Loucy (cell line): Measurements from ENCODE around the gene KLK15.

ENCODE experiments used
- H2AFZ ChIP-seq: fragments of 200-600 bp; sonication (generic); 2 replicates; pipeline ENCODE4 v1.6.0; 2016; ENCODE audit warnings: antibody characterized with exemption, mild to moderate bottlenecking, low read length, moderate library complexity
- H3F3A ChIP-seq: fragments of 200-600 bp; 2 replicates; pipeline ENCODE4 v1.6.0; 2016; ENCODE audit warnings: antibody characterized with exemption, low read depth, mild to moderate bottlenecking
- H3K27me3 ChIP-seq: fragments of 200-600 bp; sonication (generic); 2 replicates; pipeline ENCODE4 v1.6.1; 2014; ENCODE audit warnings: low read length, mild to moderate bottlenecking; ENCODE audit not compliant: insufficient read depth, poor library complexity, severe bottlenecking
- H3K36me3 ChIP-seq: fragments of 200-600 bp; sonication (generic); 2 replicates; pipeline ENCODE4 v1.6.1; 2016; ENCODE audit warnings: low read length; ENCODE audit not compliant: insufficient read depth
- H3K4me1 ChIP-seq: fragments of 200-600 bp; sonication (generic); 2 replicates; pipeline ENCODE4 v1.5.1; 2014; ENCODE audit warnings: low read length, mild to moderate bottlenecking; ENCODE audit not compliant: insufficient read depth, poor library complexity, severe bottlenecking
- H3K4me2 ChIP-seq: fragments of 200-600 bp; sonication (generic); 2 replicates; pipeline ENCODE4 v1.6.0; 2014; ENCODE audit warnings: antibody characterized with exemption, low read length, low read depth, mild to moderate bottlenecking; ENCODE audit not compliant: poor library complexity, severe bottlenecking
- H3K4me3 ChIP-seq: fragments of 200-600 bp; sonication (generic); 2 replicates; pipeline ENCODE4 v1.5.1; 2014; ENCODE audit warnings: low read length, mild to moderate bottlenecking, mixed read lengths; ENCODE audit not compliant: poor library complexity, severe bottlenecking
- H3K79me2 ChIP-seq: fragments of 200-600 bp; sonication (generic); 2 replicates; pipeline ENCODE4 v1.6.1; 2014; ENCODE audit warnings: low read length; ENCODE audit not compliant: insufficient read depth
- H3K9ac ChIP-seq: fragments of 200-600 bp; sonication (generic); 2 replicates; pipeline ENCODE4 v1.6.0; 2014; ENCODE audit warnings: mild to moderate bottlenecking, low read depth, low read length, moderate library complexity; ENCODE audit not compliant: poor library complexity, severe bottlenecking
- H3K9me2 ChIP-seq: fragments of 200-600 bp; sonication (generic); replicated peaks from 2 replicates; pipeline ENCODE4 v1.6.1; 2016; ENCODE audit warnings: low read depth, low read length, mixed read lengths
- H3K9me3 ChIP-seq: fragments of 200-600 bp; sonication (generic); 2 replicates; pipeline ENCODE4 v1.6.1; 2014; ENCODE audit warnings: mild to moderate bottlenecking, antibody characterized with exemption, low read length, low read depth; ENCODE audit not compliant: insufficient read depth
- H4K20me1 ChIP-seq: fragments of 200-600 bp; sonication (generic); 2 replicates; pipeline ENCODE4 v1.6.0; 2014; ENCODE audit warnings: antibody characterized with exemption, low read length, mild to moderate bottlenecking; ENCODE audit not compliant: insufficient read depth, poor library complexity, severe bottlenecking
- EZH2phosphoT487 ChIP-seq: fragments of 200-600 bp; IDR thresholded peaks from 2 replicates; pipeline ENCODE4 v1.6.1; 2018; ENCODE audit warnings: antibody characterized with exemption, mild to moderate bottlenecking, moderate library complexity, borderline replicate concordance
- TF ChIP-seq, protein P1 (sequence below): fragments of 200-600 bp; sonication (generic); conservative IDR thresholded peaks from 2 replicates; pipeline ENCODE4 v1.5.1; 2014; ENCODE audit warnings: mild to moderate bottlenecking, antibody characterized with exemption, low read length

The KLK15 gene

DNA sequence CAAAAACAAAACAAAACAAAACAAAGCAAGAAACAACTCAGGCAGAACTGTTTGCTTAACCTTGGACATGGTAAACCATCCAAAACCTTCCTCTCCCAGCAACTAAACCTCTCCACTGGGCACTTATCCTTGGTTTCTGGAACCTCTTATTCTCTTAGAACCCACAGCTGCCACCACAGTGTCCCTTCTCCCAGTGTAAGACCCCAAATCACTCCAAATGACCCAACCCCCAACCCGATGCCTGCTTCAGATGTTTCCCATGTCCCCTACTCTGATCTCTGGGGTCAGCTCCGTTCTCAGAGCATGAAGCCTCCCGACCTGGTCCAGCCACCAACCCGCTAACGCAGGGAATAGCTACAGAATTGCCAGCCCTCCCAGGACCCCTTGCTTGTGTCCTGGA lies 40.8 kb upstream of the KLK15 start:
- Histone ChIP-seq H3K27me3 (no peaks in the 10 kb centered on the region), H3K36me3 (no peaks in the 10 kb centered on the region), H3K9ac (no peak overlapping the region), H4K20me1 (no peaks in the 10 kb centered on the region), H3K79me2 (no peaks in the 10 kb centered on the region), H3K4me2 (no peak overlapping the region), H3K9me3 (no peaks in the 10 kb centered on the region; the same call in 1 of the 2 replicates), H3K4me3 (no peak overlapping the region), H2AFZ (no peak overlapping the region), H3F3A (no peaks in the 10 kb centered on the region), H3K4me1 (no peaks in the 10 kb centered on the region), H3K9me2 (no peaks in the 10 kb centered on the region)
- TF ChIP-seq, protein P1, sequence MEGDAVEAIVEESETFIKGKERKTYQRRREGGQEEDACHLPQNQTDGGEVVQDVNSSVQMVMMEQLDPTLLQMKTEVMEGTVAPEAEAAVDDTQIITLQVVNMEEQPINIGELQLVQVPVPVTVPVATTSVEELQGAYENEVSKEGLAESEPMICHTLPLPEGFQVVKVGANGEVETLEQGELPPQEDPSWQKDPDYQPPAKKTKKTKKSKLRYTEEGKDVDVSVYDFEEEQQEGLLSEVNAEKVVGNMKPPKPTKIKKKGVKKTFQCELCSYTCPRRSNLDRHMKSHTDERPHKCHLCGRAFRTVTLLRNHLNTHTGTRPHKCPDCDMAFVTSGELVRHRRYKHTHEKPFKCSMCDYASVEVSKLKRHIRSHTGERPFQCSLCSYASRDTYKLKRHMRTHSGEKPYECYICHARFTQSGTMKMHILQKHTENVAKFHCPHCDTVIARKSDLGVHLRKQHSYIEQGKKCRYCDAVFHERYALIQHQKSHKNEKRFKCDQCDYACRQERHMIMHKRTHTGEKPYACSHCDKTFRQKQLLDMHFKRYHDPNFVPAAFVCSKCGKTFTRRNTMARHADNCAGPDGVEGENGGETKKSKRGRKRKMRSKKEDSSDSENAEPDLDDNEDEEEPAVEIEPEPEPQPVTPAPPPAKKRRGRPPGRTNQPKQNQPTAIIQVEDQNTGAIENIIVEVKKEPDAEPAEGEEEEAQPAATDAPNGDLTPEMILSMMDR: no peak
- no peak for TF ChIP-seq EZH2phosphoT487

DNA sequence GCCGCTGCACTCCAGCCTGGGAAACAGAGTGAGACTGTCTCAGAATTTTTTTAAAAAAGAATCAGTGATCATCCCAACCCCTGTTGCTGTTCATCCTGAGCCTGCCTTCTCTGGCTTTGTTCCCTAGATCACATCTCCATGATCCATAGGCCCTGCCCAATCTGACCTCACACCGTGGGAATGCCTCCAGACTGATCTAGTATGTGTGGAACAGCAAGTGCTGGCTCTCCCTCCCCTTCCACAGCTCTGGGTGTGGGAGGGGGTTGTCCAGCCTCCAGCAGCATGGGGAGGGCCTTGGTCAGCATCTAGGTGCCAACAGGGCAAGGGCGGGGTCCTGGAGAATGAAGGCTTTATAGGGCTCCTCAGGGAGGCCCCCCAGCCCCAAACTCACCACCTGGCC lies 39.7 kb upstream of the KLK15 start, which contains the start of gene KLK2:
KLK2 (plus strand) TSS at position 384 of the 400 bp plus-strand sequence. CDS start 35 bp downstream, outside the sequence.
- no peak within 1 kb of the TSS for H2AFZ ChIP-seq
- H3F3A ChIP-seq: no peaks in the 10 kb centered on the region
- TF ChIP-seq, protein P1: no peak
- no peak for TF ChIP-seq EZH2phosphoT487
- no peaks in the 10 kb centered on the region for H3K9me3 ChIP-seq
- no peaks in the 10 kb centered on the region for H3K36me3 ChIP-seq
- H3K27me3 ChIP-seq: no peaks in the 10 kb centered on the region
- H3K4me1 ChIP-seq: no peaks in the 10 kb centered on the region
- no peaks in the 10 kb centered on the region for H4K20me1 ChIP-seq
- no peaks in the 10 kb centered on the region for H3K9me2 ChIP-seq
- no peaks in the 10 kb centered on the region for H3K79me2 ChIP-seq
- H3K9ac ChIP-seq: no peak within 1 kb of the TSS
- H3K4me2 ChIP-seq: no peak within 1 kb of the TSS
- H3K4me3 ChIP-seq: no peak within 1 kb of the TSS

DNA sequence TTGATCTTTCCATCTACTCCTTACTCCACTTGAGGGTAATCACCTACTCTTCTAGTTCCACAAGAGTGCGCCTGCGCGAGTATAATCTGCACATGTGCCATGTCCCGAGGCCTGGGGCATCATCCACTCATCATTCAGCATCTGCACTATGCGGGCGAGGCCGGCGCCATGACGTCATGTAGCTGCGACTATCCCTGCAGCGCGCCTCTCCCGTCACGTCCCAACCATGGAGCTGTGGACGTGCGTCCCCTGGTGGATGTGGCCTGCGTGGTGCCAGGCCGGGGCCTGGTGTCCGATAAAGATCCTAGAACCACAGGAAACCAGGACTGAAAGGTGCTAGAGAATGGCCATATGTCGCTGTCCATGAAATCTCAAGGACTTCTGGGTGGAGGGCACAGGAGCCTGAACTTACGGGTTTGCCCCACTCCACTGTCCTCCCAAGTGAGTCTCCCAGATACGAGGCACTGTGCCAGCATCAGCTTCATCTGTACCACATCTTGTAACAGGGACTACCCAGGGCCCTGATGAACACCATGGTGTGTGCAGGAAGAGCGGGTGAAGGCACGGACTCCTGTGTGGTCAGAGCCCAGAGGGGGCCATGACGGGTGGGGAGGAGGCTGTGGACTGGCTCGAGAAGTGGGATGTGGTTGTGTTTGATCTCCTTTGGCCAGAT lies 37.2 kb upstream of the KLK15 start:
- Histone ChIP-seq H3F3A (no peaks in the 10 kb centered on the region), H3K9ac (no peak overlapping the region), H2AFZ (no peak overlapping the region), H3K9me2 (no peaks in the 10 kb centered on the region), H3K79me2 (no peaks in the 10 kb centered on the region), H3K27me3 (no peaks in the 10 kb centered on the region), H3K9me3 (no peaks in the 10 kb centered on the region), H3K4me2 (no peak overlapping the region), H3K4me3 (no peak overlapping the region), H3K36me3 (no peaks in the 10 kb centered on the region), H4K20me1 (no peaks in the 10 kb centered on the region), H3K4me1 (no peaks in the 10 kb centered on the region)
- no peak for TF ChIP-seq EZH2phosphoT487
- TF ChIP-seq, protein P1: no peak
